GM20431 (cell line): Measurements from ENCODE around the gene CRIP1.

ENCODE experiments used
- in situ Hi-C: fragments of 300-500 bp; cut with MseI, MboI; formaldehyde crosslinking; loops from one replicate; pipeline ENCODE4 v1.15.0; 2020; ENCODE audit warnings: low sequenced_read_pairs; ENCODE audit not compliant: unreplicated experiment

Gene CRIP1

DNA sequence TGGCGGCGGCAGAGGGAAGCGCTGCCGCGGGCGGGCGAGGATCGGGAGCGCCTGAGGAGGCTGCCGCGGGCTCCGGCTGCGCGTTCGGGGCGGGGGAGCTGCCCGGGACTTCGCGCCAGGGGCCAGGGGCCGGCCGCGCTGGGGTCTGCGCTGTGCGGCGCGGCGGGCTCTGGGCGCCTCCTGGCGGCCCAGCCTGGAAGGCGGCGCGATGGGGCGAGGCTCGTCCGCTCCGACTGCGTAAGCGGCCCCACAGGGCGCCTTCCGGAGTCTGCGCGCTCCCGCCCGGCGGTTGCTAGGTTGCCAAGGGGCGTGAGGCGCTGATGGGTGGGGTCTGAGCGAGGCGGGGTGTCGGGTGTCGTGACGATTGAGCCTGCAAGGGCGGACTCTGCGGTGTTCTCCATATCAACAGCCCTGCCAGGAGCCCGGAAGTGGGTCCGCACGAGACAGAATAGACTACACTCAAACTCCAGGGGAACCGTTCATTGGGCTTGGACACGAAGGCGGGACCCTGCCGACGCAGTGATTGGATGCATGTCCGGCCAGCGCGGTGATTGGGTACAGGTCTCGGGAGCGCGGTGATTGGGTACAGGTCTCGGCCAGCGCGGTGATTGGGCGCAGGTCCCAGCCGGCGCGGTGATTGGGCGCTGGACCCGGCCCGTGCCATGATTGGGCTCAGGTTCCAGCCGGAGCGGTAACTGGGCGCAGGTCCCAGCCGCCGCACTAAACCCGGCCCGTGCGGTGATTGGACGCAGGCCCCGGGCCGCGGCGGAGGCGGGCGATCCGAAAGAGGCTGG lies 4.1 kb downstream of the CRIP1 start, which contains the start of gene TEDC1:
TEDC1 (plus strand) TSS at position 675 of the 794 bp plus-strand sequence. CDS start 130 bp downstream, outside the sequence.
- in situ Hi-C loops: no loop called here

DNA sequence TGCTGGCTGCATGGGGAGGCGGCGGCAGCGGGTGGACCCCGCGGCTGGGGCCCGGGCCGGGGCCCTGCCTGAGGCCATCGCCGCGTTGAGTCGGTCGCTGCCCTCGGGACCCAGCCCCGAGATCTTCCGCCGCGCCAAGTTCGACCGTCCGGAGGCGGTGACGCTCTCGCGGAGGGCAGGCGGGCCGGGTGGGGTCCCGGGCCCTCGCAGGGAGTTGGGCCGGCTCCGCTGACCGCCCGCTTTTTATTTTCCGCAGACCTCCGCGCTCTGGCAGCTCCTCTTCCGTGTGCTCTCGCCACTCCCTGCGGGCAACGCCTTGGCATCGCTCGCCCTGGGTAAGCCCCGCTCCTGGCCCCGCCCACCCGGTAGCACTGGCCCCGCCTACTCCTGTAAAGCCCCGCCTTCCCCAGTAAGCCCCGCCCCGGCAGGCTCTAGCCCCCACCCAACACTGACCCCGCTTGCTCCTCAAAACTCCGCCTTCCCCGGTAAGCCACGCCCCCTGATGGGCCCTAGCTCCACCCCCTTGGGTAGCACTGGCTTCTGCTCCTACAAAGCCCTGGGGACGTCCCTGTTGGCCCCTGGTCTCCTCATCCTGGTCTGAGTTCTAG lies 4.8 kb downstream of the CRIP1 start:
- in situ Hi-C loops: no loop called here

DNA sequence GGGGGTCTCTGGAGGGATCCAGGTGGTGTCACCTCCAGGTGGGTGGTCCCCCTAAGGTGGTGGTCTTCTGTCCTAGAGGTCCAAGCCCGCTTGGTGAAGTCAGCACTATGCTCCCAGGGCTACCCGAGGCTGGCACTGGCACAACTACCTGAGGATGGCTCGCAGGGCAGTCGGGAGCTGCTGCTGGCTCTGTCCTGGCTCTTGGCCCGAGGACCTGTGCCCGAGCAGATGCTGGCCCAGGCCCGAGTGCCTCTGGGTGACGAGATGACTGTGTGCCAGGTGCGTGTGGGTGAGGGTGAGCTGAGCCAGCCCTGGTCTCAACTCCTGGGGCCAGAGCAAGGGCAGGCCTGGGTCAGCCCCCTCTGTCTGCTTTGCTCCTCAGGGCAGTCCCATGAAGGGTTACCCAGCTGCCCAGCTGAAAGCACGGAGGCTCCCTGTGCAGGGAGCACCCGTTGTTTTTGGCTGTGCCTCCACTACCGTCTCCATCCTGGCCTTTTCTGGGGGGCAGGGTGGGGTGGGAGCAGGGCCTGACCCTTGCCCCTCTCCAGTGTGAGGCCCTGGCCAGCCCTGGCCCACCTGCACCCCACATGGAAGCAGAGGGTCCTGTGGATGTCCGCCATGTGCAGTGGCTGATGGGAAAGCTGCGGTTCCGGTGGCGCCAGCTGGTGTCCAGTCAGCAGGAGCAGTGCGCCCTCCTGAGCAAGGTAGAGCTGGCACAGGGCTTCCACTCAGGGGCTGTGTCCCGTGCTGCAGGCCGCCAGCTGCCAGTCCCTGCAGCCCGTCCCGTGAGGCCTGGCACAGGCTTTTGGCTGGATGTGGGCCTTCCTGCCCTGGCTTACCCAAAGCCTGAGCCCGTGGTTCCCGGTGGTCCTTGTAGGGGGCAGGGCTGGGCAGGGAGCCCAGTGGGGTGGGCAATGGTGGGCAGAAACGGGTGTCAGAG lies 5.6 kb downstream of the CRIP1 start:
- in situ Hi-C loops: no loop called here

DNA sequence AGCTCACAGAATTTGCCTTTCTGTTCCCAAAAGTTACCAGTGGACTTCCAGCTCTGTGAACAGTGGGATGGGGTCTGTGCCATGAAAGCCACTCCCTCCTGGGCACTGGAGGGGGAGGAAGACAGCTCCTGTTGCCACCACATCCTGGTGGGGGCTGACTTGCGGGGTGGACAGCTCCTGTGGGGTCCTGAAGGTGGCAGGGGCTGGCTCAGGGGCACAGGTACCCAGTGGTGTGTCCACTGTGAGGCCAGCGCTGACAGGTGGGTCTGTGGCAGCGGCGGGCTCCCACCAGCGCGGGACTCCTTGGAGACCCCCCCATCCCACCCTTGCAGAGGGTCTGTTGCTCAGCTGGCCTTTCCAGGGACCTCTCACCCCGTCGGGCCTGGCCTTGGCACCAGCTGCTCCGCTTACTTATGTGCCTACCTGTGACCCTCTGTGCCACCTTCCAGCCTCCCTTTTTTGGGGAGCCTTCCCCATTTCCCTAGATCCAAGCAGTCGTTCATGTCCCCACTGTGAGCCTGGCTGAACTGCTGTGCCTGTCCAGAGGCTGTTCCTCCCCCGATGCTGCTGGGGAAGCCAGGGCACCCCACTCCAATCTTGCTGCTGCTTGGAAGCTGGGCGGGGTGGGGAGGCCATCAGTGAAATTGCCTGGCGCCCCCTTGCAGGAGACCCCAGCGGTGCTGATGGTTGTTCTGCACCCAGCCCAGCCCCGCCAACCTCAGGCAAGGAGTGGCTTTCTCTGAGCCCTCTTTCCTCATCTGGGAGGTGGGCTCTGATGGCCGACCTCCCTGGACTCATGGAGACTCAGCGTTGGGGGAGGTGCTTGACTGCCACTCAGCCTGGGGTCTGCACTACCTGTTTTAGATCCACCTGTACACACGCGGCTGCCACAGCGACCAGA lies 6.5 kb downstream of the CRIP1 start:
- in situ Hi-C loops: no loop called here

DNA sequence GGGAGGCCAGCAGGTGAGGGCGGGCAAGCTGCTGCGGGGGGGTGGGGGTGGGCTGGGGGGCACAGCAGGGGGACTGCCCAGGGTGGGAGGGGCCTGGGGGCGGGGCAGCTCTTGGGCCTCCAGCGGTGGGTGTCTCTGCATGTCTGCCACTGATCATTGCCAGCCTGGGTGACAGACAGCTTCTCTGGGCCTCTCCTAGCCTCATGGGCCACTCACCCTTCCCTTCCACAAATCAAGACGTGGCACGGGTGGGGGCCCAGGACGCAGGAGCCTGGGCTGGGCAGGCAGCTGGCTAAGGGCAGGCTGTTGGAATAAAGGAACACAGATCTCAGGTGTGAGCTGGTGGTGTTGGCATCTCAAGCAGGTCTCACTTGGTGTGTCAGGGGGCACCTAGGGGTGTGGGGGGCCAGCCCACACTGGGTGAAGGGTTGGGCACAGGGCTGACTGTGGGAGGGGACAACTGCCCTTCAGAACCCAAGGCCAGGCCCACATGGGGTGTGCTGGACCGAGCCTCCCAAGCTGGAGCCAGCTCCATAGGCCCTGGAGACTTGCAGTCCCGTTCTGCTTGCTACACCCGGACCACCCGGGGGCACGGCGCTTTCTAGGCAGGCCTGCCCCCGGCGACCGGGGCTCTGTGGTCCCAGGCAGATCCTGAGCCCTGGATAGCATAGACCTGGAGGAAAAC lies 7.4 kb downstream of the CRIP1 start:
- in situ Hi-C loops: no loop called here

DNA sequence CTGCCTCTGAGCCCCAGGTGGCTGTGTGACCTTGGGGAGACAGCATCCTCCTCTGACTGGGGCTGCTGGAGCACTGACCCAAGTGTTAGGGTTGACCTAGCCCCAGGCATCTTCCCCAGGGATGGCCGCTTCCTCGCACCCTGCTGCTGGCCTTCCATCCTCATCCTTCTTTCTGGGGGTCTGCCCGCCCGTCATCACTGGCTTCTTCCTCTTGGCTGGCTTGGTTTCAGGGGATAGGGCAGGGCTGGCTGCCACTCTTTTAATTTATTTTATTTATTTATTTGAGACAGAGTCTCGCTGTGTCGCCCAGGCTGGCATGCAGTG lies 7.9 kb downstream of the CRIP1 start:
- in situ Hi-C loops: no loop called here

DNA sequence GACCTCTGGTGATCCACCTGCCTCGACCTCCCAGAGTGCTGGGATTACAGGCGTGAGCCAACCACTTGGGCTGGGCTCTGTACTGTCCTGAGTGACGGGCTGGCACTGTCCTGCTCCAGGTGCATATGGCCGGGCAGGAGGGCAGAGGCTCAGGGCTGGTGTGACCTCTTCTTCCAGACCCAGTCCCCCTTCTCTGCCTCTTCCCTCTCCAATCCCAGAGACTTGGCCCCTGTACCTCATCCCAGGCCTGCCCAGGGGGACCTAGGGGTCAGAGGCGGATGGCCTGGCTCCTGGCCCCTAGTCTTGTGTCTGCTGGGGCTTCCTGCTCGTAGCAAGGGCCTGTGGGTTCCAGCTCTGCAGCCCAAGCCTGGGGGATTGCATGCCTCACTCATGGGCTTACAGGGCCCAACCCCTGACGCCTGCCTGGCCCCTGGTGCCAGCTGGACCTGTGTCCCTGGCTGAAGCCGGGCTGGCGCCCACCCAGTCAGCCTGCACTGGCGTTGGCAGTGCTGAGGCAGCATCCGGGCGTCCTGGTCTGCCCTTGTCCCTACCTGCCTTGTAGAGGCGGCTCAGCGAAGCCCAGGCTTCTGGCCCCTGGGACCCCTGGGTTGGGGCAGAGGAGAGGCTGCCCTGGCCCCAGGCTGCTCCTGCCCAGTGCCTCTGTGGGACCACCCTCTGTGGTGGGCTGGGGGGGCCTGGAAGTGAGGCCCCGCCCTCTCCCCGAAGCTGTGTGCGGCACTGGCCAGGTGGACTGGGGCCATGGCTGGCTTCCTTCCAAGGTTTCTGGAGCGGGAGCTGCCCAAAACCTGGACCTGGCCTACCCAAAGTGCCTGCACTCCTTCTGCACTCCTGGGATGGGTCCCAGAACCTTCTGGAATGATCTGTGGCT lies 8.7 kb downstream of the CRIP1 start:
- in situ Hi-C loops: no loop called here

DNA sequence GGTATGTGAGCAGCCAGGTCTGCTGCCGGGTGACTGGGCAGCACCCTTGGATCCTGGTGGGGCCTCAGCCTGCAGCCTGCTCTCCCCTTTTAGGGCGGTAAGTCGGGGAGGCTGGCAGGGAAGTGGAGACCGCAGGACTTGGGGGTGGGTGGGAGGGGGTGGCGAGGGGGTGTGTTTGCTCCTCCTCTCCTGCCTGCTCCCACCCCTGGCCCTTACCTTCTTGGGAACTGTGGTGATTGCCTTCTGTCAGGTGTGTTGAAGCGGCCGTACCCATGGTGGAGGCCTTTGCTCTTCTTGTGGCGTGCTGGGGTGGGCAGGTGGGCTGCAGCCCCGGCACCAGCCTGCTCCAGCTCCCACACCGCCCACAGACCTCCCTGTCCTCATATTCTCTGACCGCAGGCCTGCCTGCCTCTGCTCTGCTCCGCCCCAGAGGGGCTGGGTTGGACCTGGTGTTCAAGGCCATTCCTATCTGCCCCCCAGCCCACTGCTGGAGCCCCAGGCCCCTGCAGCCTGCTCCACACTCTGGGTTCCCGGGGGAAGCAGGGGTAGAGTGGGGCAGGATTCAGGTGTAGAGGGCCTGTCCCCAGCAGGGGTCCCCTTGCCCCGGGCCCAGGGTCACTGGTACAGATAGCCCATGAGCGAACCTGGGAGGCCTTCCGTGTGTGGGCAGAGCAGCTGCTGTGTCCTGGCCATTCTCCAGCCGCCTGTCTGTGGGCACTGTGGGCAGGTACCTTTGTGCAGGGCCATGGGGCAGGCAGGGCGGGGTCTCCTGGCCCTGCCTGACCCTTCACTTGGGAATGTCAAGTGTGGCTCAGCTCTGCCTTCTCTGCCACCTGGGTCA lies 9.5 kb downstream of the CRIP1 start:
- in situ Hi-C loops: no loop called here

DNA sequence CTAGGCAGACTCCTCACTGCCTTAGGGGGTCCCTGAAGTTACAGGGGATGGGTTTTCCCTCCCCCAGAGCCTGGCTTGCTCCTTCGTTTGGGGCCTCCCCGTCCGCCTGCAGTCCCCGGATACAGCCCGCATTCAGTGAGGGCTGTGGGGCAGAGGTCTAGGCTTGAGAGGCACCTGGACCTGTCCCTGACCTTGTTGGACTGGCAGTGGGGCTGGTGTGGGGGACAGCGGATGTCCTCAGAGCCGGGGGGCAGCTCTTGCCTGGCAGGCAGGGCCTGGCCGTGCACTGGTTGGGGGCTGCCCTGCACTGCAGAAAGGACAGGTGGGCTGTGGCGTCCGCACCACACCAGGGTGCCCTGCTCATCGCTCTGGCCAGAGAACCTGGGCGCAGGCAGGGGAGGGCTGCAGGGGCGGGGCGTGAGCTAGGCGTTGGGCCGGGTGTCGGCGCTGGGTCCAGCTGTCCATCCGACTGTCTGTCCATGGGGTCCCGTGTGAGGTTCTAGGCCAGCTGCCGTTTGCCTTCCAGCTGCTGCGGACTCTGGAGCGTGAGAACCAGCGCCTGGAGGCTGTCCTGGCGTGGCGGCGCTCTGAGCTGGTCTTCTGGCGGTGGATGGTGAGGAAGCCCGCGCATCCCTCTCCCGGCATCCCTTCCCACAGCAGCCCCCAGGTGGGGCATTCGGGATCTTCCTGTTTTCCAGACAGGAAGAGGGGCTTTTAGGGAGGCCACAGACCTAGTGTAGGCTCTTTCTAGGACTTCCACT lies 10.3 kb downstream of the CRIP1 start:
- in situ Hi-C loops: no loop called here

DNA sequence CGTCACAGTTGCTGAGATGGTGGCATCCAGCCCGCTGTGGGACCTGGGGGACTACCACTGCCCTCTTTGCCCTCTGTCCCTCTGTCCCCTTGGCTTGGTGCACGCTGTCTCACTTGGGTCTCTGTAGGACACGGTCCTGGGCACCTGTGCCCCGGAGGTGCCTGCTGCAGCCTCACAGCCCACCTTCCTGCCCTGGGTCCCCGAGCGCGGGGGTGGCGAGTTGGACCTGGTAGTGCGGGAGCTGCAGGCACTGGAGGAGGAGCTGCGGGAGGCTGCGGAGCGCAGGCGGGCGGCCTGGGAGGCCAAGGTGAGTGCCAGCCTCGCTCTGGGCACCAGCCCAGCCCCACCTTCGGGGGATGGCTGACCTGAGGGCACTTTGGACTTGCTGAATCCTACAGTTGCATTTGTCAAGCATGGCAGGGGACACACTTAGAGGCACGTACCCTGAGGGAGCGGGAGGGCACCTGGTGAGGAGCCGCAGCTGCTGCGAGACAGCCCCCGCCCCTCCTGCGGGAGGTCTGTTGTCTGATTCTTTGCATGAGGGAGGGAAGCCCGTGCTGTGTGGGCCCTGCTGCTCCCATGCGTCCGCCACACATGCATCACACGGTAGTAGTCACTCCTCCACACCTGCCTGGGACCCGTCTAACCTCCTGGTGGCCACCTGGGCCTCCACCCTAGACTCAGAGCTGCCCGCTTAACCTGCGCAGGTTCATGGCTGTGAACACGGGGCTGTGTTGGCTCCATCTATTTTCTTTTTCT lies 11.2 kb downstream of the CRIP1 start:
- in situ Hi-C loops: no loop called here

DNA sequence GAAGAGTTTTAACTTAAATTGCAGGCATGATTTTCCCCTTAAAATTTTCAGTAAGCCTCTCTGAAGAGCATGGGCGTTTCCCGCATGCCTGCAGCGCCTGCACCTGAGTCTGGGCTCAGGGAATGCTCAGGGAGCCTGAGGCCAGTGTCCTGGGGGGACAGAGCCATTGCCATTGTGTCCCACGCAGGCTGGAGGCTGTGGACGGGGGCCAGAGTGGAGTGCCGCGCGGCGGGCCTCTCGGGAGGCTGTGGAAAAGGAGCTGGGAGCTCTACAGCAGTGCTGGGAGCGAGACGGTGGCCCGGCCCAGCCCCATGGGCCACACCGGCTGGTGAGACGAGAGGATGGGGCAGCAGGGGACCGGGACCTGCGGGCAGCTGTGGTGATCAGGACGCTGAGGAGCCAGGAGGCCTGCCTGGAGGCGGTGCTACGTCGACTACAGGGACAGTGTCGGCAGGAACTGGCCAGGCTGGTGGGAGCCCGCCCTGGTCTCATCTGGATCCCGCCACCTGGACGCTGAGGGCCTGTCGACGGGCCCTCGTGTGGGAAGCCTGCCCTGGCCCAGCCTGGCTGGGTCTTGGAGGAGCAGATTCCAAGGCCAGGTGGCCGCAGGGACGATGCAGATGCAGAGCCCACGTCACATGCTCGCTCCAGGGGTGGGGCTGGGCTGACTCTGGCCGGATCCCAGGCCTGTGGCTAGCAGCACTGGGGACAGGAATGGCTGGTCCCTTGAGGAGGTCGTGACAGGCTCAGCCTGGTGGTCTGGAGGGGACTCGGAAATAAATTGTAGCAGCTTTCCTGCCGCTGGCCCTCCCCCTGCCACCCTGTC lies 12.0 kb downstream of the CRIP1 start:
- in situ Hi-C loops: no loop called here

DNA sequence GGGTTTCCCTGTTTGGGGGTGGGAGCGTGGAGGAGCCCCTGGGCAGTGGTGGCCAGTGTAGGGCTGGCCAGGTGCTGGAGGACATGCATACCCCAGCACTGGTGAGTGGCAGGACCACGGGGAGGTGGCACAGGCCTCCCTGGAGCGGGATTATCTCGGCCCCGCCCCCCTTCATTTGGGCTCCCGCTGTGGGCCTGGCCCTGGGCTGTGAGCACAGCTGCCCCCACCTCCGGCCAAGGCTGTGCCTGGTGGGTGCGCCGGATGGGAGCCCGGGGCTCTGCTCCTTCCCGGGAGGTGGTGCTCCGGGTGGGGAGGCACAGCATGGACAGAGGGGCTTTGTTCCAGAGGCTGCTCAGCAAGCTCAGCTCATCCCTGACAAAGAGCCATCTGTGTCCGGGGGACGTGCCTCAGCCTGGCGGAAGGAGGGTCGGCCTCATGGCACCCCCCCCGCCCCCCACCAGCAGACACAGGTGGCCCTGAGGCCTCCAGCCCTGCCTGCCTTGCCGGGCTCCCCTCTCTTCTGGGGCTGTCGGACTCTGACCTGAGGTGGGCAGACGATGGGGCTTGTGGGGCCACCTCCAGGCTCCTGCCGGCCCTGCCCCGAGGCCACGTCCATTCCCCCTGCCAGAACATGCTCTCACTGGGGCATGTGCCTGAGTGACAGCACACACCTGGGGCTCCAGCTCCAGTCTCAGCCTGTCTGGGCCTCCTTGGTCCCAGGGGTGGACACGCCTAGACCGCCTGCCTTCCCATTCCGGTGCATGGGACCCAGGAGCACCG lies 12.8 kb downstream of the CRIP1 start:
- in situ Hi-C loops: no loop called here

DNA sequence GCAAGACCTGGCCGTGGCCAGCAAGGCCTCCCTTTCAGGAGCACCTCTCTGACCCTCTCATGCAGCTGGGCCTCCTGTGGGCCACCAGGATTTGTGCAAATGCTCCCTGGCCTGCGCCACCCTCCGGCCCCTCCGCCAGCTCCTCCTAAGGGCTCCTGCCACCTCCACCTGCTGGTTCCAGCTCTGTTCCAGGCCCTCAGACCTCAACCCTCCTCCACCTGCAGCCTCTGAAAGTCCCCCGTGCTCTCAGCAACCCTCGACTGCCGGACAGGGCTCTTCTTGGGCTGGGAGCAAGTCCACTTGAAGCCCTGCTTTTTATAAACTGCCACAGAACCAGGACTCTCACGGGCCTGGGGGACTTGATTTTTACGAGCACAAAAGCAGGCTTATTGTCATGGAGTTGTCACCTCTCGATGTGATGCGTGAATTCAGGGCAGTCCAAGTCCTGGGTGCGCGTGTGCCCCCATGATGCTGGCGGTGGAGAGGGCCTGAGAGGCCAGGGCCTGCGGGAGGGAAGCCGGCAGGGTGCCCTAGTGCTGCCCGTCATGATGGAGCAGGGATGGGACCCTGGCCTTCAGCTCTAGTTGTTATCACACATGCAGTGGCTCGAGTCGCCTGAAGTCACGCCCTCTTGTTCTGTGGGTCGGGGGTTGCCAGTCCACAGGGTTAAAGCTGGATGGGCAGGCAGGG lies 13.5 kb downstream of the CRIP1 start:
- in situ Hi-C loops: no loop called here

DNA sequence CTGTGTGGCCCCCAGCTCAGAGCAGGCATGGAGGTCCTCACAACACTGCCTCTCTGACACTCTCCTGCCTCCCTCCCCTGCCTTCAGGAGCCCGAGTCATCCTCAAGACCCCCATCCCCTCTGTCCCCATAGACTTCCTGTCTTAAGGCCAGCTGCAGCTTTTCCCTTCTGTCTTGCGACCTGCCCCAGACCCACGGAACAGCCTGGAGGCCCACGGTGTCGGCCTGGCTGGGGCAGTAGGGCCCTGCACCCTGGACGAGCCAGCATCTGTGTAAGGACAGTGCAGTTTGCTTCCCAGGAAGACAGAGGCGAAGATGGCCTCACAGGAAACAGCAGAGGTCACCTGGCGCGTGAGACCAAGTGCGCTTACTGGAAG lies 14.0 kb downstream of the CRIP1 start:
- in situ Hi-C loops: no loop called here
